GM19240 (cell line): ENCODE measurements around the gene ZBTB6.
A peak's percentile ranks its signal among the peaks of the same experiment; 100 is the strongest.
"Not testable (repeated sequence)": the region's sequence is repeated elsewhere in the genome, so short reads cannot be mapped to it uniquely, and the experiment has no call there.

ENCODE experiments used
- DNase-seq: peaks from one replicate; pipeline ENCODE4 v3.0.0; 2011; ENCODE audit warnings: low spot score; ENCODE audit not compliant: insufficient read length

Gene ZBTB6

GRCh38 chr9:122923947-122924346 is 10.8 kb upstream of the ZBTB6 start:
- DNase-seq, result no peak

- no peak for DNase-seq
These were observed 9.6 kb upstream of the ZBTB6 start for GRCh38 chr9:122922713-122923112.

GRCh38 chr9:122918310-122918709 is 5.2 kb upstream of the ZBTB6 start:
- DNase-seq, result no peak

DNA sequence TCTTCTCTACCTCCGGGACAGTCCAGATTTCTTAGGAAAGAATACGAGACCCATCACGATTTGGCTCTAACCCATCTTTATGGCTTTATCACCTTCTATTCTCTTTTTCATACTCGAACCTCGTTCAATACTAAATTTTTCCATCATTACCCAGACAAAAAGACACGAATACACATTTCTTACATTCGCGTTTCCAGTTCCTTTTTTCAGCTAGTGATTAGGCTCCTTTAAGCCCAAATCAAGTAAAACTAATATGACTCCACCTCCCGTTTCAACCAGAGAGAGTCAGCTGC is 506 bp downstream of the ZBTB6 start:
- no peak for DNase-seq

DNA sequence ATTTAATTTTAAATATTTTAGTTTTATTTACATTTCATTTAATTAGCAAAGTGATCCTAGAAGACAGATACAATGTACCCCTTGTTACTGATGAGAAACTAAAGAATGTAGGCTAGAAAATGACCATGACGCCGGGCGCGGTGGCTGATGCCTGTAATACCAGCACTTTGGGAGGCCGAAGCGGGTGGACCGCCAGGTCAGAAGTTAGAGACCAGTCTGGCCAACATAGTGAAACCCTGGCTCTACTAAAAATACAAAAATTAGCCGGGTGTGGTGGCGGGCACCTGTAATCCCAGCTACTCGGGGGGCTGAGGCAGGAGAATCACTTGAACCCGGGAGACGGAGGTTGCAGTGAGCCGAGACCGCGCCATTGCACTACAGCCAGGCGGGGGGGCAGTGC is 7.0 kb downstream of the ZBTB6 start:
- DNase-seq, result not testable (repeated sequence)

DNA sequence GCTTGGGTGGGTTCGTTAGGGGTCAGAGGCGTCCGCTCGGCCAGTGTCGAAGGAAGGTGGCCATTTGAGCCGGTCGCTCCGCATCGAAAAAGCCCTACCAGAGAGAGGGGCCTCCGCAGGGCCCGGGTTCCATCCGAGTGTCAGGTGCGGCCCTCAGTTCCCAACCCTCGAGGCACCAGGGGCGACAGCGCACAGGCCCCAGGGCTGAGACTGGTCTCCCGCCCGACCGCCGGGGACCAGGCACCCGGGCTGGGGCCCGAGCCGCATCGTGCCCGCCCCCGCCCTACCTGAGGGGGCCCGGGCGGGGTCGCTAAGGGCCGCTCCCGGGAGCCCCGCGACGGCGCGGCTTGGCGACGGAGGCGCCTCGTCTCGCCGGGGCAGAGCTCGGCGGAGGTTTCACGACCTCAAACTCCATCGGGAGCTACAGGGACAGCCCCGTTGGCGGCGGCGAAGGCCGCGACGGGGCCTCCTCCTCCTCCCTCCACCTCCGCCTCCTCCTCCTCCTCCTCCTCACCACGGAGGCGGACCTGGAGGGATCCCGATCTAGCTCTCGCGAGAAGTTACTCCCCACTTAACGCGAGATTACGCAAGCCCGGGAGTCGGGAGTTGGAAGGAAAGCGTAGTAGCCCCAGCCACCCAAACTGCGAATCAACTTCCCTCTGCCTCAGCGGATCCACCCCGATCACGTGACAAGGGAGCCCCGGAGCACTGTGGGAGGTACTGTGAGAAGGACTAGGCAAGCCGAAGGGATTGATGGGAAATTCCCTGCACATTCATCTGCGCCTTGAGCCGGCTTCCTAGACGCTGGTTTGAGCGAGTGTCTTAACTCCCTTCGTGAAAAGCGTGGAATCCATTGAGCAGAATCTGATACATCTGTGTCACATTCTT is 8.1 kb downstream of the ZBTB6 start, which contains the start of gene RC3H2:
RC3H2 (minus strand) TSS at position 537 of the 888 bp plus-strand sequence. CDS start 7,850 bp downstream, outside the sequence.
- DNase-seq, result peak; percentile 54

DNA sequence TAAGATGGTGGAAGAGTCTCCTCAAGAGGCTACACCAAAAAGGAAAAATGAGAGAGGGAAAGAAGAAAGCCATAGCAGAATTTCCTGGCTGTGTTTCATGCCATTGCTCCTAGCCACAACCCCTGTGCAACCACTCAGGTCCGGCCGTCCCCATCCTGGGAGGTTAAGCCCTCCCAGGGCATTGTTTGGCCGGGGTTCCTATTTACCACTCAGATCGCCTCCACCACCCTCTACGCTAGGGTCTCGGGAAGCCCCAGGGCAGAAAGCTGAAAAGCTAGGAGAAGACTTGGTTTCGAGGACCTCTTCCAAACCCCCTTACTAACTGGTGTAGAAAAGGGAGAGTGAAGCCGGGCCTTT is 8.7 kb downstream of the ZBTB6 start:
- no peak for DNase-seq

GRCh38 chr9:122900791-122901190 is 12.3 kb downstream of the ZBTB6 start:
- no peak for DNase-seq

DNA sequence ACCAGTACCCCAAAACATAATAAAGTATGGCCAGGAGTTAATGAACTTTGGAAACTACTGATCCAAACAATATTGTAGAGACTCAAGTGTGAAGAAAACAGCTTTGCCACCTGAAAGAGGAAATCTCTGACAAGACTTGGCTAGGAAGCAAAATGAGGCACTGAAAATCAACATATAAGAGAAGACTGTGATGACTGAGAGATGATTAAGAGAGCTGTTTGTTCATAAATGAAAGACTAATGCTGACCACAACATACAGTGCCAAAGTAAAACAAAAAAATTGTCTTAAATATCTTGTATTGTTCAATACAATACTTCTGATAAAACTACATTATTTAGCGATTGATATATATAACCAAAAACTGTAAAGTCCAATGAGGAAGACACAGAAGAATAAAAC is 15.2 kb downstream of the ZBTB6 start:
- no peak for DNase-seq

DNA sequence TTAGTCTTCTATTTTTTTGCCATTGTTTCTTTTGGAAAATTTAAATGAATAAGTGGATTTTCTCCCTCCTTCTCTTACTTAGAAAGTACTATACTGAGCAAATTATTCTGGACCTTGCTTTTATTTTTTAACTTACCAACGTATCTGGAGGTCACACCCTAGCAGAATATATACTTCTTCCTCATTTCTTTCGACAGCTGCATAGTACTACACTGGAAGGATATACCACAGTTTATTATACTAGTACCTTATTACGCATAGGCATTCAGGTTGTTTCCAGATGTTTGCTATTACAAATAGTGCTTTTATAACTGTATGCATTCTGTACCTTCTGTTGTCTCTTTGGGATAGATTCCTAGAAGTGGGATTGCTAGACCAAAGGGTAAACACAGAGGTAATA is 24.6 kb downstream of the ZBTB6 start:
- DNase-seq, result no peak

DNA sequence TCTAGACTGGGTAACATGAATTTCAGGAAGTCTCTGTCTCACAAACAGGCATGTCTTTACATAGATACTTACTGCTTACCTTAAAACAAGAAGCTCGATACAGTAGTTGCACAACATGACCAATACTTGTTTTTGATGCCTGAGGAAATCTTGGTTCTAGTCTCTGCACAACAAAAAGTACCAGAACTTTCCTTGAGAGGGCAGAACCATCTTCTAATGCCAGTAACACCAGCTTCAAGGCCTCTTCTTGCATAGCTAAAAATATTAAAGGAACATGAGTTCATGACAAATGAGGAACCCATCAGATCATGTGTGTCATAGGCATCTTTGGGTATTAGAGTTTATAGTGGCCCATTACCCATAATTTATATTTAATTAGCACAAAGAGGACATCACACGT is 30.0 kb downstream of the ZBTB6 start:
- DNase-seq, result no peak

DNA sequence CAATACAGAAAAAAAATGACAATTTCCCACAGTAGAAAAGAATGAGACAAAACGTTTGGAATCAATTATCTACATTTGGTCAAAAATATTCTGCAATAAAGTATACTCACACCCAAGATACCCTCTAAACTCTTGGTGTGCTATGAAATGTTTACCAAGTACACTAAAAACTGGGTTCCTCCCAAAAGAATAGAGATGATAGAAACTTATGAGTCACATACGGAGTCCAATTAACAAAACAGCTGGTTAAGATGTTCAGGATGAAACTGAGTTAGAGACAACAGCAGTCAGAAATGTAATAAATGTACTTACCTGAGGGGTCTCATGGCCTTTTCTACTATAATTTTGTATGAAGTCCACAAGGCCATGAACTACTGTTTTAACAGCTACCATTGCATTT is 33.7 kb downstream of the ZBTB6 start:
- no peak for DNase-seq

DNA sequence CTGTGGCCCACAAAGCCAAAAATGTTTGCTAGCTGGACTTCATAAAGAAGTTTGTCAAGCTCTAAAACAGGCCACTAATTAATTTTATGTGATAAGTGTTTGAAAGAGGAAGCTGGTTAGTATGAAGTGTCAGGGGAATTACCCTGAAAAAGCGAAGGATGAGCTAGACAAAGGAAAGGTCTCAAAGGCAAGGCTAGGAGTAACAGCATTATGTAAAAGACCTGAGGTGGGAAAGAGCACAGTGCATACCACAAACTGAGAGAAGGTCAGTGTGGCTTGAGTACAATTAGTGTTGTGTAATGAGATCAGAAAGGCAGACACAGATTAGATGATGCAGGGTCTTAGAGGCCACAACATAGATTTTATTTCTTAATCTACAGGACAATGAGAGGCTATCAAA is 37.6 kb downstream of the ZBTB6 start:
- DNase-seq, result no peak

DNA sequence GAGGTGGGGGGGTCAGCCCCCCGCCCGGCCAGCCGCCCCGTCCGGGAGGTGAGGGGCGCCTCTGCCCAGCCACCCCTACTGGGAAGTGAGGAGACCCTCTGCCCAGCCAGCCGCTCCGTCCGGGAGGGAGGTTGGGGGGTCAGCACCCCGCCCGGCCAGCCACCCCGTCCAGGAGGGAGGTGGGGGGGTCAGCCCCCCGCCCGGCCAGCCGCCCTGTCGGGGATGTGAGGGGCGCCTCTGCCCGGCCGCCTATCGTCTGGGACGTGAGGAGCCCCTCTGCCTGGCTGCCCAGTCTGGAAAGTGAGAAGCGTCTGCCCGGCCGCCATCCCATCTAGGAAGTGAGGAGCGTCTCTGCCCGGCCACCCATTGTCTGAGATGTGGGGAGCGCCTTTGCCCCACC is 45.8 kb downstream of the ZBTB6 start:
- DNase-seq, result not testable (repeated sequence)

GRCh38 chr9:122866079-122866478 is 47.0 kb downstream of the ZBTB6 start:
- no peak for DNase-seq

- no peak for DNase-seq
These were observed 47.8 kb downstream of the ZBTB6 start for GRCh38 chr9:122865300-122865699.

GRCh38 chr9:122863407-122863806 is 49.7 kb downstream of the ZBTB6 start:
- no peak for DNase-seq

DNA sequence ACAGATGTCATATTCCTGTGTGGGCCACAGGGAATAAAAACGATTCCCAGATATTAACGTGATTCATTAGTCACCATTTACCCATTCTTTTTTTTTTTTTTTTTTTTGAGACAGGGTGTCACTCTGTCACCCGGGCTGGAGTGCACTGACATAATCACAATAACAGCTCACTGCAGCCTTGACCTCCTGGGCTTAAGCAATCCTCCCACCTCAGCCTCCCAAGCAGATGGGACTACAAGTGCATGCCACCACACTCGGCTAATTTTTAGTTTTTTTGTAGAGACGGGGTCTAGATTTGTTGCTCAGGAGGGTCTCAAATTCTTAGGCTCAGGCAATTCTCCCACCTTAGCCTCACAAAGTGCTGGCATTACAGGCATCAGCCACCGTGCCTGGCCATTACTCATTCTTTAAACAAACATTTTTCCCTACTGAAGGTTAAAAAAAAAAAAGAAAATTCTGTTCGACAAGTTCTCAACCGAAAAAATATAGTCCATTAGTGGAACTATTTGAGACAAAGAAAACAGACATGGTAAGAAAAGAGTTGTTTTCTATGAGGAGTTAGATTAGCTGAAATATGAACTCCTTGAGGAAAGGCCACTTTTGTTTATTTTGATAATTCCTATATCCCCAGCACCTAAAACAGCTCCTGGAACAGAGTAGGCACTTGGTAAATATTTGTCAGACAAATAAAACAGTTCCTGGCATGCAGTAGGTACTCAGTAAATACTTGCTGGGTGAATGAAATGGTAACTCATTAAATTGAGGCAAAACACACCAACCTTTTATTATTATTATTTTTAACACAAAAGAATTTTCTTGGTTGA is 52.6 kb downstream of the ZBTB6 start:
- no peak for DNase-seq
